DMS53 (cell line): Measurements from ENCODE around the gene ROPN1B.

Source experiments
- DNase-seq: peaks from one replicate; lab custom pipeline; 2025; lab: John Stamatoyannopoulos, UW

Gene ROPN1B

GRCh38 chr3:126005951-126006350 is 37.0 kb downstream of the ROPN1B start:
- DNase-seq, result no peak

- no peak for DNase-seq
Observed at GRCh38 chr3:126008219-126008618, 39.2 kb downstream of the ROPN1B start.

GRCh38 chr3:126009181-126009580 is 40.2 kb downstream of the ROPN1B start:
- no peak for DNase-seq

- DNase-seq, result no peak
Observed at GRCh38 chr3:126013751-126014156, 44.8 kb downstream of the ROPN1B start.

GRCh38 chr3:126014252-126014651 is 45.3 kb downstream of the ROPN1B start:
- DNase-seq, result no peak

- no peak for DNase-seq
Observed at GRCh38 chr3:126015075-126015474, 46.1 kb downstream of the ROPN1B start.

- DNase-seq, result no peak
Observed at GRCh38 chr3:126016616-126017015, 47.6 kb downstream of the ROPN1B start.

GRCh38 chr3:126017362-126017761 is 48.4 kb downstream of the ROPN1B start:
- no peak for DNase-seq

GRCh38 chr3:126018545-126018944 is 49.6 kb downstream of the ROPN1B start:
- no peak for DNase-seq

GRCh38 chr3:126018995-126019394 is 50.0 kb downstream of the ROPN1B start:
- DNase-seq, result no peak

- no peak for DNase-seq
Observed at GRCh38 chr3:126019683-126020082, 50.7 kb downstream of the ROPN1B start.

GRCh38 chr3:126021224-126021623 is 52.2 kb downstream of the ROPN1B start:
- no peak for DNase-seq

GRCh38 chr3:126021702-126022101 is 52.7 kb downstream of the ROPN1B start:
- DNase-seq, result no peak

GRCh38 chr3:126022741-126023359 is 53.9 kb downstream of the ROPN1B start:
- no peak for DNase-seq

GRCh38 chr3:126023390-126023789 is 54.4 kb downstream of the ROPN1B start:
- DNase-seq, result no peak

GRCh38 chr3:126024049-126024854 is 55.3 kb downstream of the ROPN1B start:
- no peak for DNase-seq

GRCh38 chr3:126025116-126025729 is 56.2 kb downstream of the ROPN1B start:
- DNase-seq, result no peak

- DNase-seq, result no peak
Observed at GRCh38 chr3:126025862-126026261, 56.9 kb downstream of the ROPN1B start.

GRCh38 chr3:126026277-126026751 is 57.3 kb downstream of the ROPN1B start:
- no peak for DNase-seq

- no peak for DNase-seq
Observed at GRCh38 chr3:126026761-126027160, 57.8 kb downstream of the ROPN1B start.

GRCh38 chr3:126028096-126028495 is 59.1 kb downstream of the ROPN1B start:
- DNase-seq, result no peak

- DNase-seq, result no peak
Observed at GRCh38 chr3:126029241-126029640, 60.3 kb downstream of the ROPN1B start.

- DNase-seq, result no peak
Observed at GRCh38 chr3:126030455-126030854, 61.5 kb downstream of the ROPN1B start.
